GM19043 (cell line): ENCODE data around the gene PLD5.
"Not testable (repeated sequence)": the region's sequence is repeated elsewhere in the genome, so short reads cannot be mapped to it uniquely, and the experiment has no call there.

ENCODE experiments used
- ATAC-seq: cut with Tn5 transposase; IDR thresholded peaks from one replicate; pipeline ENCODE4 v1.9.1; 2021; ENCODE audit warnings: low read depth; ENCODE audit not compliant: unreplicated experiment

Gene PLD5

GRCh38 chr1:242185731-242186130 lies 338.8 kb downstream of the PLD5 start:
- no peak for ATAC-seq

GRCh38 chr1:242184955-242185354 lies 339.5 kb downstream of the PLD5 start:
- ATAC-seq, result no peak

GRCh38 chr1:242179767-242180166 lies 344.7 kb downstream of the PLD5 start:
- ATAC-seq, result peak; percentile 80

GRCh38 chr1:242178924-242179708 lies 345.4 kb downstream of the PLD5 start:
- ATAC-seq, result peak; percentile 2

GRCh38 chr1:242178436-242178835 lies 346.1 kb downstream of the PLD5 start:
- ATAC-seq, result no peak

- ATAC-seq, result no peak
Observed at GRCh38 chr1:242162140-242162539, 362.4 kb downstream of the PLD5 start.

- ATAC-seq, result peak; percentile 52
Observed at GRCh38 chr1:242147096-242147976, 377.2 kb downstream of the PLD5 start.

- peak; percentile 23 for ATAC-seq
Observed at GRCh38 chr1:242146652-242147051, 377.8 kb downstream of the PLD5 start.

- no peak for ATAC-seq
Observed at GRCh38 chr1:242140836-242141235, 383.7 kb downstream of the PLD5 start.

GRCh38 chr1:242139986-242140385 lies 384.5 kb downstream of the PLD5 start:
- no peak for ATAC-seq

GRCh38 chr1:242139442-242139841 lies 385.1 kb downstream of the PLD5 start:
- ATAC-seq, result peak; percentile 79

GRCh38 chr1:242133796-242134195 lies 390.7 kb downstream of the PLD5 start:
- ATAC-seq, result no peak

- ATAC-seq, result no peak
Observed at GRCh38 chr1:242133351-242133750, 391.1 kb downstream of the PLD5 start.

- ATAC-seq, result no peak
Observed at GRCh38 chr1:242132121-242132817, 392.2 kb downstream of the PLD5 start.

GRCh38 chr1:242128951-242129502 lies 395.5 kb downstream of the PLD5 start:
- ATAC-seq, result no peak

- no peak for ATAC-seq
Observed at GRCh38 chr1:242120432-242120831, 404.1 kb downstream of the PLD5 start.

- no peak for ATAC-seq
Observed at GRCh38 chr1:242100921-242101320, 423.6 kb downstream of the PLD5 start.

- not testable (repeated sequence) for ATAC-seq
Observed at GRCh38 chr1:242097283-242097682, 427.2 kb downstream of the PLD5 start.

- ATAC-seq, result no peak
Observed at GRCh38 chr1:242093116-242093515, 431.4 kb downstream of the PLD5 start.

- ATAC-seq, result no peak
Observed at GRCh38 chr1:242089911-242090310, 434.6 kb downstream of the PLD5 start.

- no peak for ATAC-seq
Observed at GRCh38 chr1:242088875-242089274, 435.6 kb downstream of the PLD5 start.
